Measurements from ENCODE around the gene ATMIN. TPM values are rescaled to one million over a fixed set of nuclear protein-coding genes. Genes with fewer than 3 reads are reported as not detected.

ATMIN gene
- total and polyA plus RNA-seq, 2 donors (not counting 3 experiments of a cell fraction or from before 2014, with no cell fraction given): 15.0 to 22.4 TPM

DNA sequence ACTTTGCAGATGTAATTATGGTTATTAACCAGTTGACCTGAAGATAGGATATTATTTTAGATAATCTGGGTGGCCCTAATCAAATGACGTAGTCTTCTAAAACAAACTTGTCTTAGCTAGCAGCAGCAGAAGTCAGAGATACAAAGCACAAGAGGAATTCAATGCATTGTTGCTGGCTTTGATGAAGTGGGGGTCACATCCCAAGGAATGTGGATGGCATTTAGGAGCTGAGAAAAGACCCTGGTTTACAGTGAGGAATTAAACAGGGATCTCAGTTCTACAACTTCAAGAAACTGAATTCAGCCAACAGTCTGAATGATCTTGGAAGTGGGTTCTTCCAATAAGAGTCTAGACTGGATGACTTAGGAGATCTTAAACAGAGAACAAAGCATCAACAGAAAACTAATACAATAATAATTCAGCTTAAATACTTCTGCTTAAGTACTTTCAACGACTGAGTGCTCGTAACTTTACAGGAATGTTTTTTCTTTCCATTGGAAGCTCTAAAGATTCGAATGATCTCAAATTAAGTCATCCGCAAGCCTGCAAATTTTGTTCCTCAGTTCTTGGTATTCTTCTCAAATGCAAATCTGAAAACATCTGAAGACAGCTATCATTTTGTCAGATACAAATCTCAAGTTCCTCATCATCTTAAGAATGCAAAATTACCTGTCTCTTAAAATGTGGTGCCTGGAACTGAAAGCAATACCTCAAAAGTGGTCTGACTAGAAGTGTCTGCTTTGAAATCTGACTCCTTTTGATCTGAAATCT lies 38.1 kb downstream of the ATMIN start:
- H3K4me3 ChIP-seq (replicated peaks in 1 of 3; ENCODE audit: insufficient read depth in 1 of 3, low read depth in 1 of 3, low read length in 3 of 3): no peak overlapping the region
- BruUV-seq (replicated peaks): no TSS peak
- intact Hi-C loops (cut with micrococcal nuclease): no loop called here
- H2AFZ ChIP-seq (ENCODE audit: low read depth, low read length): no peak overlapping the region
- no peak overlapping the region for H3K9ac ChIP-seq (replicated peaks; ENCODE audit: extremely low read depth, insufficient read depth, low read length)
- no peak for DNase-seq (ENCODE audit: low read depth, low spot score)
- no peaks in the 10 kb centered on the region for H3K27me3 ChIP-seq (ENCODE audit: control insufficient read depth in 2 of 2, insufficient read depth in 2 of 2, low read length in 2 of 2)
- H3K4me2 ChIP-seq (ENCODE audit: insufficient read depth, low read length): no peak overlapping the region
- ChIA-PET POLR2A (no interaction called here), CTCF (interaction anchor here (1.5 kb wide), 1 partner anchor 38 kb away, joined by 4 read pairs; the partner anchor contains the start of gene ATMIN)
- no peaks in the 10 kb centered on the region for H4K20me1 ChIP-seq (replicated peaks; ENCODE audit: control insufficient read depth, extremely low read depth, insufficient read depth, low read length)
- FAIRE-seq: no peak
- peaks cover 7% of the 10 kb centered on the region for H3K4me1 ChIP-seq (ENCODE audit: control insufficient read depth, extremely low read depth, insufficient read depth, low read length)
- no peak for TF ChIP-seq MYC (IDR thresholded peaks at IDR 0.05; ENCODE audit: low read depth, low read length)
- TF ChIP-seq, protein P1, sequence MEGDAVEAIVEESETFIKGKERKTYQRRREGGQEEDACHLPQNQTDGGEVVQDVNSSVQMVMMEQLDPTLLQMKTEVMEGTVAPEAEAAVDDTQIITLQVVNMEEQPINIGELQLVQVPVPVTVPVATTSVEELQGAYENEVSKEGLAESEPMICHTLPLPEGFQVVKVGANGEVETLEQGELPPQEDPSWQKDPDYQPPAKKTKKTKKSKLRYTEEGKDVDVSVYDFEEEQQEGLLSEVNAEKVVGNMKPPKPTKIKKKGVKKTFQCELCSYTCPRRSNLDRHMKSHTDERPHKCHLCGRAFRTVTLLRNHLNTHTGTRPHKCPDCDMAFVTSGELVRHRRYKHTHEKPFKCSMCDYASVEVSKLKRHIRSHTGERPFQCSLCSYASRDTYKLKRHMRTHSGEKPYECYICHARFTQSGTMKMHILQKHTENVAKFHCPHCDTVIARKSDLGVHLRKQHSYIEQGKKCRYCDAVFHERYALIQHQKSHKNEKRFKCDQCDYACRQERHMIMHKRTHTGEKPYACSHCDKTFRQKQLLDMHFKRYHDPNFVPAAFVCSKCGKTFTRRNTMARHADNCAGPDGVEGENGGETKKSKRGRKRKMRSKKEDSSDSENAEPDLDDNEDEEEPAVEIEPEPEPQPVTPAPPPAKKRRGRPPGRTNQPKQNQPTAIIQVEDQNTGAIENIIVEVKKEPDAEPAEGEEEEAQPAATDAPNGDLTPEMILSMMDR (IDR thresholded peaks at IDR 0.05; ENCODE audit: extremely low read depth in 1 of 2, insufficient read depth in 1 of 2, low read depth in 1 of 2, low read length in 2 of 2): no peak
- no peak for TF ChIP-seq FOS (IDR thresholded peaks at IDR 0.05; ENCODE audit: borderline replicate concordance, insufficient read depth, low read length)
- TF ChIP-seq, protein P2, sequence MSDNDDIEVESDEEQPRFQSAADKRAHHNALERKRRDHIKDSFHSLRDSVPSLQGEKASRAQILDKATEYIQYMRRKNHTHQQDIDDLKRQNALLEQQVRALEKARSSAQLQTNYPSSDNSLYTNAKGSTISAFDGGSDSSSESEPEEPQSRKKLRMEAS (IDR thresholded peaks at IDR 0.05; ENCODE audit: insufficient read depth, insufficient read length): no peak
- TF ChIP-seq EZH2 (IDR thresholded peaks at IDR 0.05; ENCODE audit: borderline replicate concordance, low read depth, low read length, severe bottlenecking): no peak
- no peak for TF ChIP-seq GATA2 (IDR thresholded peaks at IDR 0.05; ENCODE audit: insufficient read depth, insufficient read length, low read depth, low read length)
- TF ChIP-seq JUN (IDR thresholded peaks at IDR 0.05; ENCODE audit: borderline replicate concordance, insufficient read depth, insufficient read length, low read depth): no peak
- TF ChIP-seq POLR2A (IDR thresholded peaks at IDR 0.05; ENCODE audit: low read depth, low read length): no peak
- no peak for TF ChIP-seq POLR2AphosphoS5 (IDR thresholded peaks at IDR 0.05; ENCODE audit: insufficient read depth, low read depth, low read length)
- no peaks in the 10 kb centered on the region for H3K9me3 ChIP-seq (replicated peaks; ENCODE audit: control insufficient read depth, insufficient read depth, low read length)
- H3K9me1 ChIP-seq (replicated peaks; ENCODE audit: control insufficient read depth, extremely low read depth, insufficient read depth, low read length): no peaks in the 10 kb centered on the region
- no peak overlapping the region for H3K27ac ChIP-seq (ENCODE audit: insufficient read depth, low read depth, low read length)
- no peaks in the 10 kb centered on the region for H3K79me2 ChIP-seq (ENCODE audit: control insufficient read depth, insufficient read depth, low read length)
- no peaks in the 10 kb centered on the region for H3K36me3 ChIP-seq (ENCODE audit: control insufficient read depth in 2 of 2, extremely low read depth in 1 of 2, insufficient read depth in 2 of 2, low read length in 2 of 2)
- dilution Hi-C loops (cut with MboI; ENCODE audit: extremely low pct_ligation_motif_present, low sequenced_read_pairs): no loop called here

Data from endothelial cell of umbilical vein (primary cell).